IPS-15b (cell line): ENCODE measurements around the gene TAF11.
"Not testable (repeated sequence)": the region's sequence is repeated elsewhere in the genome, so short reads cannot be mapped to it uniquely, and the experiment has no call there.

ENCODE experiments used
- H3K27me3 ChIP-seq: one replicate; pipeline ENCODE4 v1.6.1; 2013; ENCODE audit warnings: low read length; ENCODE audit not compliant: control insufficient read depth, insufficient read depth
- H3K36me3 ChIP-seq: one replicate; pipeline ENCODE4 v1.6.1; 2013; ENCODE audit warnings: low read length; ENCODE audit not compliant: control insufficient read depth, insufficient read depth
- H3K4me1 ChIP-seq: one replicate; pipeline ENCODE4 v1.6.1; 2013; ENCODE audit warnings: mild to moderate bottlenecking, low read length; ENCODE audit not compliant: control insufficient read depth, insufficient read depth
- H3K4me3 ChIP-seq: one replicate; pipeline ENCODE4 v1.5.1; 2013; ENCODE audit warnings: low read depth, low read length
- H3K9ac ChIP-seq: one replicate; pipeline ENCODE4 v1.6.1; 2013; ENCODE audit warnings: low read depth, mild to moderate bottlenecking, low read length
- H3K9me3 ChIP-seq: one replicate; pipeline ENCODE4 v1.6.1; 2013; ENCODE audit warnings: mild to moderate bottlenecking, low read length; ENCODE audit not compliant: control insufficient read depth, insufficient read depth

The TAF11 gene

GRCh38 chr6:34900321-34901031, 12.6 kb upstream of the TAF11 start:
- Histone ChIP-seq H3K36me3 (no peaks in the 10 kb centered on the region), H3K4me3 (no peak overlapping the region)

GRCh38 chr6:34899748-34900147, 11.9 kb upstream of the TAF11 start:
- H3K4me1 ChIP-seq, H3K9ac ChIP-seq, H3K4me3 ChIP-seq, H3K27me3 ChIP-seq, H3K9me3 ChIP-seq, H3K36me3 ChIP-seq: not testable (repeated sequence)

More at GRCh38 chr6:34900321-34901031, 12.6 kb upstream of the TAF11 start:
- Histone ChIP-seq H3K27me3 (no peaks in the 10 kb centered on the region), H3K4me1 (no peaks in the 10 kb centered on the region), H3K9ac (no peak overlapping the region), H3K9me3 (no peaks in the 10 kb centered on the region)

GRCh38 chr6:34897716-34898115, 9.9 kb upstream of the TAF11 start:
- Histone ChIP-seq H3K36me3 (no peaks in the 10 kb centered on the region), H3K4me3 (no peak overlapping the region), H3K9ac (no peak overlapping the region), H3K4me1 (peaks cover 2% of the 10 kb centered on the region), H3K9me3 (no peaks in the 10 kb centered on the region), H3K27me3 (no peaks in the 10 kb centered on the region)

- Histone ChIP-seq H3K9me3 (no peaks in the 10 kb centered on the region), H3K4me1 (peaks cover 2% of the 10 kb centered on the region), H3K27me3 (no peaks in the 10 kb centered on the region), H3K36me3 (no peaks in the 10 kb centered on the region), H3K9ac (no peak overlapping the region), H3K4me3 (no peak overlapping the region)
Observed at GRCh38 chr6:34897130-34897529, 9.3 kb upstream of the TAF11 start.

GRCh38 chr6:34894693-34895092, 6.9 kb upstream of the TAF11 start:
- H3K27me3 ChIP-seq, result no peaks in the 10 kb centered on the region

GRCh38 chr6:34891296-34891695, 3.5 kb upstream of the TAF11 start:
- no peak overlapping the region for H3K4me3 ChIP-seq
- H3K9me3 ChIP-seq, result no peaks in the 10 kb centered on the region
- H3K9ac ChIP-seq, result no peak overlapping the region
- H3K36me3 ChIP-seq, result no peaks in the 10 kb centered on the region
- H3K27me3 ChIP-seq, result no peaks in the 10 kb centered on the region
- H3K4me1 ChIP-seq, result peaks cover 2% of the 10 kb centered on the region

More at GRCh38 chr6:34894693-34895092, 6.9 kb upstream of the TAF11 start:
- Histone ChIP-seq H3K4me3 (no peak overlapping the region), H3K4me1 (peaks cover 2% of the 10 kb centered on the region), H3K9me3 (no peaks in the 10 kb centered on the region), H3K36me3 (no peaks in the 10 kb centered on the region), H3K9ac (no peak overlapping the region)

GRCh38 chr6:34890533-34890925, 2.7 kb upstream of the TAF11 start:
- H3K27me3 ChIP-seq, result no peaks in the 10 kb centered on the region
- H3K4me3 ChIP-seq, result peak overlapping the region; percentile 71
- peaks cover 2% of the 10 kb centered on the region for H3K4me1 ChIP-seq
- H3K36me3 ChIP-seq, result no peaks in the 10 kb centered on the region
- H3K9ac ChIP-seq, result no peak overlapping the region
- no peaks in the 10 kb centered on the region for H3K9me3 ChIP-seq

GRCh38 chr6:34888874-34889555, 1.2 kb upstream of the TAF11 start, which contains the start of gene ANKS1A:
TSS of gene ANKS1A (plus strand) at chr6:34889255. CDS start at chr6:34889403, 148 bp downstream.
- H3K9me3 ChIP-seq, result no peaks in the 10 kb centered on the region
- H3K27me3 ChIP-seq, result no peaks in the 10 kb centered on the region
- no peaks in the 10 kb centered on the region for H3K36me3 ChIP-seq
- H3K4me1 ChIP-seq, result no peaks in the 10 kb centered on the region
- peak within 1 kb of the TSS; percentile 91 for H3K4me3 ChIP-seq
- peak within 1 kb of the TSS; percentile 70 for H3K9ac ChIP-seq

- Histone ChIP-seq H3K36me3 (no peaks in the 10 kb centered on the region), H3K9ac (peak overlapping the region; percentile 70), H3K4me3 (peak overlapping the region; percentile 91), H3K27me3 (no peaks in the 10 kb centered on the region), H3K4me1 (no peaks in the 10 kb centered on the region), H3K9me3 (no peaks in the 10 kb centered on the region)
Observed at GRCh38 chr6:34888514-34888856, 643 bp upstream of the TAF11 start.

GRCh38 chr6:34885837-34886236, 2.0 kb downstream of the TAF11 start:
- not testable (repeated sequence) for H3K9me3 ChIP-seq, H3K4me1 ChIP-seq, H3K36me3 ChIP-seq, H3K4me3 ChIP-seq, H3K9ac ChIP-seq, H3K27me3 ChIP-seq

- no peaks in the 10 kb centered on the region for H3K9me3 ChIP-seq
- no peak overlapping the region for H3K4me3 ChIP-seq
- no peaks in the 10 kb centered on the region for H3K4me1 ChIP-seq
- H3K27me3 ChIP-seq, result no peaks in the 10 kb centered on the region
- H3K9ac ChIP-seq, result no peak overlapping the region
- H3K36me3 ChIP-seq, result no peaks in the 10 kb centered on the region
Observed at GRCh38 chr6:34884996-34885395, 2.8 kb downstream of the TAF11 start.

- not testable (repeated sequence) for H3K9ac ChIP-seq, H3K4me1 ChIP-seq
Observed at GRCh38 chr6:34884073-34884472, 3.8 kb downstream of the TAF11 start.

More at GRCh38 chr6:34884073-34884472, 3.8 kb downstream of the TAF11 start:
- not testable (repeated sequence) for H3K9me3 ChIP-seq, H3K4me3 ChIP-seq, H3K36me3 ChIP-seq, H3K27me3 ChIP-seq
